Measurements from ENCODE around the gene XXYLT1.

Gene XXYLT1

GRCh38 chr3:195124378-195124992 lies 146.5 kb downstream of the XXYLT1 start:
- Histone ChIP-seq H3K36me3 (ENCODE audit: control insufficient read depth, insufficient read depth, low read length) (no peaks in the 10 kb centered on the region), H3K4me3 (replicated peaks; ENCODE audit: low read depth, low read length) (no peak overlapping the region), H3K27me3 (replicated peaks; ENCODE audit: control insufficient read depth, insufficient read depth, low read length) (no peaks in the 10 kb centered on the region)
- no peak for DNase-seq (ENCODE audit: extremely low read depth, insufficient read length)
- TF ChIP-seq CTCF (IDR thresholded peaks at IDR 0.05; ENCODE audit: insufficient read depth, low read length, poor library complexity, severe bottlenecking) = no peak

GRCh38 chr3:195123281-195123691 lies 147.7 kb downstream of the XXYLT1 start:
- no peak for DNase-seq (ENCODE audit: extremely low read depth, insufficient read length)
- no peak for TF ChIP-seq CTCF (IDR thresholded peaks at IDR 0.05; ENCODE audit: insufficient read depth, low read length, poor library complexity, severe bottlenecking)
- H3K27me3 ChIP-seq (replicated peaks; ENCODE audit: control insufficient read depth, insufficient read depth, low read length) = no peaks in the 10 kb centered on the region

GRCh38 chr3:195122261-195122660 lies 148.7 kb downstream of the XXYLT1 start:
- Histone ChIP-seq H3K27me3 (replicated peaks; ENCODE audit: control insufficient read depth, insufficient read depth, low read length) (no peaks in the 10 kb centered on the region), H3K4me3 (replicated peaks; ENCODE audit: low read depth, low read length) (no peak overlapping the region), H3K36me3 (ENCODE audit: control insufficient read depth, insufficient read depth, low read length) (no peaks in the 10 kb centered on the region)
- DNase-seq (ENCODE audit: extremely low read depth, insufficient read length) = no peak
- TF ChIP-seq CTCF (IDR thresholded peaks at IDR 0.05; ENCODE audit: insufficient read depth, low read length, poor library complexity, severe bottlenecking) = no peak

More at GRCh38 chr3:195123281-195123691, 147.7 kb downstream of the XXYLT1 start:
- H3K4me3 ChIP-seq (replicated peaks; ENCODE audit: low read depth, low read length) = no peak overlapping the region
- no peaks in the 10 kb centered on the region for H3K36me3 ChIP-seq (ENCODE audit: control insufficient read depth, insufficient read depth, low read length)

GRCh38 chr3:195120267-195120601 lies 150.7 kb downstream of the XXYLT1 start:
- Histone ChIP-seq H3K36me3 (ENCODE audit: control insufficient read depth, insufficient read depth, low read length) (no peaks in the 10 kb centered on the region), H3K27me3 (replicated peaks; ENCODE audit: control insufficient read depth, insufficient read depth, low read length) (no peaks in the 10 kb centered on the region), H3K4me3 (replicated peaks; ENCODE audit: low read depth, low read length) (no peak overlapping the region)
- TF ChIP-seq CTCF (IDR thresholded peaks at IDR 0.05; ENCODE audit: insufficient read depth, low read length, poor library complexity, severe bottlenecking) = no peak
- no peak for DNase-seq (ENCODE audit: extremely low read depth, insufficient read length)

GRCh38 chr3:195119461-195120266 lies 151.3 kb downstream of the XXYLT1 start:
- no peak for DNase-seq (ENCODE audit: extremely low read depth, insufficient read length)
- TF ChIP-seq CTCF (IDR thresholded peaks at IDR 0.05; ENCODE audit: insufficient read depth, low read length, poor library complexity, severe bottlenecking) = no peak
- Histone ChIP-seq H3K36me3 (ENCODE audit: control insufficient read depth, insufficient read depth, low read length) (no peaks in the 10 kb centered on the region), H3K27me3 (replicated peaks; ENCODE audit: control insufficient read depth, insufficient read depth, low read length) (no peaks in the 10 kb centered on the region), H3K4me3 (replicated peaks; ENCODE audit: low read depth, low read length) (no peak overlapping the region)
